Esophagus muscularis mucosa (tissue), 4 donors: ENCODE results near the gene CCK. TPM values are rescaled to one million over a fixed set of nuclear protein-coding genes. Genes with fewer than 3 reads are reported as not detected.

ENCODE experiments used
- DNase-seq: peaks from one replicate; pipeline ENCODE4 v3.0.0-alpha.2; 2017; ENCODE audit errors: extremely low spot score
- H3K27ac ChIP-seq, 4 donors: fragments of 200-600 bp; sonication (generic); replicated peaks in 1 of 4; 1 replicate in 3 of 4; 2 replicates in 1 of 4; pipeline ENCODE4 v1.5.1; 2016 to 2019; ENCODE audit warnings: mild to moderate bottlenecking in 1 of 4
- H3K27me3 ChIP-seq, 4 donors: fragments of 200-600 bp; sonication (generic); one replicate each; pipeline versions ENCODE4 v1.5.1 to v1.6.0; 2016 to 2019
- H3K36me3 ChIP-seq, 4 donors: fragments of 200-600 bp; sonication (generic); one replicate each; pipeline ENCODE4 v1.5.1; 2016 to 2019
- H3K4me1 ChIP-seq, 4 donors: fragments of 200-600 bp; sonication (generic); one replicate each; pipeline ENCODE4 v1.5.1; 2016 to 2019
- H3K4me3 ChIP-seq, 4 donors: fragments of 200-600 bp; sonication (generic); 1 replicate in 2 of 4; 2 replicates in 2 of 4; pipeline ENCODE4 v1.5.1; 2016 to 2019; ENCODE audit warnings: mild to moderate bottlenecking in 4 of 4, moderate library complexity in 1 of 4
- H3K9me3 ChIP-seq, 4 donors: fragments of 200-600 bp; sonication (generic); 1 replicate in 3 of 4; 2 replicates in 1 of 4; pipeline ENCODE4 v1.5.1; 2016 to 2019
- EP300 ChIP-seq: sonication (generic); formaldehyde crosslinking; IDR thresholded peaks from one replicate; pipeline ENCODE4 v1.6.1; 2017; ENCODE audit warnings: antibody characterized with exemption
- POLR2A ChIP-seq: fragments of 450-650 bp; IDR thresholded peaks from one replicate; pipeline ENCODE4 v1.6.1; 2017; ENCODE audit warnings: antibody characterized with exemption, moderate library complexity, mild to moderate bottlenecking, low read depth
- POLR2AphosphoS5 ChIP-seq, 2 donors: sonication (generic); formaldehyde crosslinking; IDR thresholded peaks; one replicate each; pipeline ENCODE4 v1.6.1; 2017; ENCODE audit warnings: antibody characterized with exemption in 2 of 2
- WGBS: methylation state at CpG from one replicate; pipeline ENCODE4 v1.1.5; 2018; 5-methylcytosine and 5-hydroxymethylcytosine counted together
- intact Hi-C: fragments of 100-400 bp; cut with DNase I; formaldehyde crosslinking; loops from one replicate; pipeline ENCODE4 v1.15.1; 2023
- total RNA-seq, 4 donors: library from RNA; depleted of rRNA; stranded (reverse); fragments of >200 nt; gene quantifications; one replicate each; pipeline versions ENCODE4 v1.1.0 to v1.2.1, GENCODE V29; 2016
- TF ChIP-seq, protein P1 (sequence below), 3 experiments: fragments of 200-600 bp in 2 of 3; fragments of 450-650 bp in 1 of 3; sonication (generic) in 2 of 3; IDR thresholded peaks; one replicate each; pipeline ENCODE4 v1.5.1; 2017 to 2019; ENCODE audit warnings: antibody characterized with exemption in 3 of 3, mild to moderate bottlenecking in 2 of 3, moderate library complexity in 1 of 3

Gene CCK
- total RNA-seq, 4 donors from 2014 or later: 2.2 to 15.1 (median 4.6) TPM

GRCh38 chr3:42302924-42303634 is 37.1 kb upstream of the CCK start:
- Histone ChIP-seq H3K9me3 (no peaks in the 10 kb centered on the region), H3K27me3 (no peaks in the 10 kb centered on the region), H3K27ac (no peak overlapping the region), H3K36me3 (no peaks in the 10 kb centered on the region), H3K4me1 (no peaks in the 10 kb centered on the region), H3K4me3 (no peak overlapping the region)
- intact Hi-C loops: no loop called here
- WGBS: 39% methylated on average over 3 of the region's 3 CpGs
- peak; percentile 55 for DNase-seq
- TF ChIP-seq, protein P1, sequence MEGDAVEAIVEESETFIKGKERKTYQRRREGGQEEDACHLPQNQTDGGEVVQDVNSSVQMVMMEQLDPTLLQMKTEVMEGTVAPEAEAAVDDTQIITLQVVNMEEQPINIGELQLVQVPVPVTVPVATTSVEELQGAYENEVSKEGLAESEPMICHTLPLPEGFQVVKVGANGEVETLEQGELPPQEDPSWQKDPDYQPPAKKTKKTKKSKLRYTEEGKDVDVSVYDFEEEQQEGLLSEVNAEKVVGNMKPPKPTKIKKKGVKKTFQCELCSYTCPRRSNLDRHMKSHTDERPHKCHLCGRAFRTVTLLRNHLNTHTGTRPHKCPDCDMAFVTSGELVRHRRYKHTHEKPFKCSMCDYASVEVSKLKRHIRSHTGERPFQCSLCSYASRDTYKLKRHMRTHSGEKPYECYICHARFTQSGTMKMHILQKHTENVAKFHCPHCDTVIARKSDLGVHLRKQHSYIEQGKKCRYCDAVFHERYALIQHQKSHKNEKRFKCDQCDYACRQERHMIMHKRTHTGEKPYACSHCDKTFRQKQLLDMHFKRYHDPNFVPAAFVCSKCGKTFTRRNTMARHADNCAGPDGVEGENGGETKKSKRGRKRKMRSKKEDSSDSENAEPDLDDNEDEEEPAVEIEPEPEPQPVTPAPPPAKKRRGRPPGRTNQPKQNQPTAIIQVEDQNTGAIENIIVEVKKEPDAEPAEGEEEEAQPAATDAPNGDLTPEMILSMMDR (IDR thresholded peaks at IDR 0.05): no peak
- no peak for TF ChIP-seq POLR2AphosphoS5 (IDR thresholded peaks at IDR 0.05)
- no peak for TF ChIP-seq EP300
- no peak for TF ChIP-seq POLR2A

DNA sequence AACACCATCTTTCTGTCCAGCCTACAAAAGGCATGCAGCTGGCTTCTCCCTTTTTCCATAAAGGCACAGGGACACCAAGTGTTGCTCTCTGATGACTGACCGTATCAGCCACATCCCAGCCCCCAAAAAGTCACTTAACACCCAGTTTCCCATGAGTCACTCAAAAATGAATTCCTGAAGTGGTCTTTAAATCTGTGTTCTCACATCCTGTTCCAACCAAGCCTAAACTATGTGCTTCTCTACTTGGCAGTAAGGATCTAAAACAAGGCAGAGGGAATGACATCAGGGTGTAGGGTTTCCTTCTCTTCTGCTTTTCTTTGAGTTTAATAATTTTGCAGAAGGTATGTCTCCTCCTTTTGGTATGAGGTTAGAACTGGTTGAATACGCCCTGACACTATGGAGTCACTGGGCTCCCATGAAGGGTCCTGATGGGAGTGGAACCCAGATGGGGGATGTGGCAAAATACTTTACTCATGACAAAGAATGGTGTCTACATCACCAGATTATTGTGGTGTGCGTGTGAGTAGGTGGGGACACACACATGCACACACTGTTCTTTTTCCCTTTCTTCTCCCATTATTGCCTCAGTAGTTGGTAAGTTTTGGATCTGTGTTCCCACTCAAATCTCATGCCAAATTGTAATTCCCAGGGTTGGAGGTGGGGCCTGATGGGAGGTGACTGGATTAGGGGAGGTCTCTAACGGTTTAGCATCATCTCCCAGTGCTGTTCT is 35.6 kb upstream of the CCK start:
- 65% methylated on average over 4 of the region's 4 CpGs for WGBS
- intact Hi-C loops: no loop called here
- DNase-seq: peak; percentile 66
- H3K27ac ChIP-seq: no peak overlapping the region
- no peak overlapping the region for H3K4me3 ChIP-seq
- TF ChIP-seq POLR2A (no peak), POLR2AphosphoS5 (IDR thresholded peaks at IDR 0.05) (no peak), EP300 (no peak)
- TF ChIP-seq, protein P1 (IDR thresholded peaks at IDR 0.05): no peak
- H3K36me3 ChIP-seq: no peaks in the 10 kb centered on the region
- H3K27me3 ChIP-seq: no peaks in the 10 kb centered on the region
- no peaks in the 10 kb centered on the region for H3K9me3 ChIP-seq
- no peaks in the 10 kb centered on the region for H3K4me1 ChIP-seq

GRCh38 chr3:42300778-42301177 is 34.8 kb upstream of the CCK start:
- H3K9me3 ChIP-seq: no peaks in the 10 kb centered on the region
- H3K4me1 ChIP-seq: no peaks in the 10 kb centered on the region
- WGBS: 78% methylated on average over 3 of the region's 3 CpGs
- no peaks in the 10 kb centered on the region for H3K27me3 ChIP-seq
- TF ChIP-seq POLR2A (no peak), EP300 (no peak), POLR2AphosphoS5 (IDR thresholded peaks at IDR 0.05) (no peak)
- TF ChIP-seq, protein P1 (IDR thresholded peaks at IDR 0.05): no peak
- no peak overlapping the region for H3K4me3 ChIP-seq
- H3K36me3 ChIP-seq: no peaks in the 10 kb centered on the region
- no peak for DNase-seq
- intact Hi-C loops: no loop called here
- H3K27ac ChIP-seq: no peak overlapping the region

GRCh38 chr3:42300013-42300412 is 34.0 kb upstream of the CCK start:
- WGBS: 35% methylated on average over 3 of the region's 3 CpGs
- Histone ChIP-seq H3K4me1 (no peaks in the 10 kb centered on the region), H3K27me3 (no peaks in the 10 kb centered on the region), H3K36me3 (no peaks in the 10 kb centered on the region), H3K27ac (no peak overlapping the region), H3K9me3 (no peaks in the 10 kb centered on the region), H3K4me3 (no peak overlapping the region)
- intact Hi-C loops: no loop called here
- DNase-seq: peak; percentile 85
- TF ChIP-seq, protein P1 (IDR thresholded peaks at IDR 0.05): no peak
- TF ChIP-seq EP300 (no peak), POLR2A (no peak), POLR2AphosphoS5 (IDR thresholded peaks at IDR 0.05) (no peak)
